ENCODE data around the gene VAMP8.
"Not testable (repeated sequence)": the region's sequence is repeated elsewhere in the genome, so short reads cannot be mapped to it uniquely, and the experiment has no call there.

VAMP8 gene

DNA sequence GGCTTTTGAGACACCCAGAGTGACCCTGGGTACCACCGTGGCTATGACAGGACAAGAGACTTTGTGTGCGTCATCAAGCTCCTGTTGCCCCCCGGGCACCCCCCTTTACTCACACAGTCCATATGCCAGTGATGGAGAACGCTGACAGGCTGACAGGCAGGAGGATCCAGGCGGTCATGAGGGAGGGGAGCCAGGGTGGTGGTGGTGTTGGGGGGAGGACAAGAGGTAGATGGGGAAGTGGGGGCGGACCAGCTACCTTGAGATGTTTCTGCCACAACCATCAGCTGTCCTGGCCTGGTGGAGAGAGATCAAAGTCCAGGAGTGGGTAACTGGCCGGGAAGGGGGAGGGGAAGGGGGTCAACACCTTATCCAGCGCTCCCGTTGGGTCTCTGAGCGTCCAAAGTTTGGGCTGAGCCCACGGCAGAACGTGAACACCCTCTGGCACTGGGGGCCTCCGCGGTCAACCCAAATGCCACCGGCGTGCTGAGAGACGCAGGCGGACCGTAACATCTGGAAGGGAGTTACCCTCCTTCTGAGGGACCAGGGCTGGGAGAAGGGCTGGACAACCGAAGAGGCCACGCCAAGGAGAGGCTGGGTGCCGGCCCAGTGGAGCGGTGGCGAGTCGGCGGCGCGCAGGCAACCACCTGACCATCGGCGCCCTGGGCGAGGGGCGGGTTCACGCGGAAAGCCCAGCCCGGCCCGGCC is 24.5 kb downstream of the VAMP8 start:
- H3K36me3 ChIP-seq (ENCODE audit: control insufficient read depth in 5 of 5, insufficient read depth in 5 of 5, low read length in 5 of 5) = peaks cover 0 to 42% (median 31%) of the 10 kb centered on the region in 5 donors
- no peaks in the 10 kb centered on the region for H3K27me3 ChIP-seq (ENCODE audit: control insufficient read depth in 5 of 5, insufficient read depth in 4 of 5, low read length in 5 of 5)
- H3K27ac ChIP-seq (ENCODE audit: low read depth, low read length) = peak overlapping the region; percentile 86
- H3K9ac ChIP-seq (ENCODE audit: low read length in 5 of 5) = peak overlapping the region in 4 of 5 donors; percentile 63 to 95 (median 82)
- peak overlapping the region; percentile 86 to 98 (median 97) for H3K4me3 ChIP-seq (ENCODE audit: low read depth in 1 of 5, low read length in 5 of 5)
- H3K9me3 ChIP-seq (ENCODE audit: control insufficient read depth in 5 of 5, low read length in 5 of 5) = no peaks in the 10 kb centered on the region
- peaks cover 3 to 55% (median 50%) of the 10 kb centered on the region in 5 donors for H3K4me1 ChIP-seq (ENCODE audit: control insufficient read depth in 5 of 5, insufficient read depth in 5 of 5, low read length in 5 of 5)

DNA sequence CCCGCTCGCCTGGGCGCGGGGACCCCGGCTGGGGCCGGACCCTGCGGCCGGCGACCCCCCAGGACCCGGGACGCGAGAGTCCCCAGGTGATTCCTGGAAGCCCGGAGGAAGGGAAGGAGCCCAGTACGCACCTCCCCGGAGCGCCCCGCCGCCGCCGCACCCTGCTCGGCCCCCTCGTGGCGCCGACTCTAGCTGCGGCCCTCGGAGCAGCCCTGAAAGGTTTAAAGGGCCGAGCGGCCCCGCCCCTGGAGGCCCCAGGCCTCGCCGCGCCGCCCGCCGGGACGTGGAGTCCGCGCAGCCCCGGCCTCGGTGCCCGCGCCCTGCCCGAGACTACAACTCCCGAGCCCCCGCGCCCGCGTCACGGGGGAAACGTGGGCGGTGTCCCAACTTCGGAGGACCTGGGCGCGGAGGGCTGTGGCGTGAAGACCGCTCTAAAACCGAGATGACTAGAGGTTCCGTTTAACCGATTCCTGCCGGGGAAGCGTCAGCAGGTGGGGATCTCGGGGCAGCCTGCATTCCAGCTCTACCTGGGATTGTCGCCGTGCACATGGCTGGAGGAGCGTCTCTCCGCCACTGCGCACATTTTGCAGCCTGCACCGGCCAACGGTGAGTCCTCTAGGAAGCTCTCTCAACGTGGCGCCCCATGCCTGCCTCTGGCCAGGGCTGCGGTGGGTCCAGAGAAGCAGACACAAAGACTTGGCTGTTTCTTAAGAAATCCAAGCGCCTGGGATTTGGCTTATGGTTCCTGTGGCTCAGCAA is 25.3 kb downstream of the VAMP8 start, which contains the start of gene TMEM150A:
TSS of gene TMEM150A (minus strand) at position 223 of the 759 bp plus-strand sequence. CDS start 750 bp downstream, outside the sequence.
- peak within 1 kb of the TSS; percentile 63 to 95 (median 81) for H3K9ac ChIP-seq (ENCODE audit: low read length in 5 of 5)
- H3K36me3 ChIP-seq (ENCODE audit: control insufficient read depth in 5 of 5, insufficient read depth in 5 of 5, low read length in 5 of 5) = peaks cover 0 to 40% (median 28%) of the 10 kb centered on the region in 5 donors
- H3K4me3 ChIP-seq (ENCODE audit: low read depth in 1 of 5, low read length in 5 of 5) = peak within 1 kb of the TSS; percentile 87 to 98 (median 97)
- peaks cover 3 to 53% (median 46%) of the 10 kb centered on the region in 5 donors for H3K4me1 ChIP-seq (ENCODE audit: control insufficient read depth in 5 of 5, insufficient read depth in 5 of 5, low read length in 5 of 5)
- H3K27ac ChIP-seq (ENCODE audit: low read depth, low read length) = peak within 1 kb of the TSS; percentile 86
- no peaks in the 10 kb centered on the region for H3K27me3 ChIP-seq (ENCODE audit: control insufficient read depth in 5 of 5, insufficient read depth in 4 of 5, low read length in 5 of 5)
- H3K9me3 ChIP-seq (ENCODE audit: control insufficient read depth in 5 of 5, low read length in 5 of 5) = no peaks in the 10 kb centered on the region

DNA sequence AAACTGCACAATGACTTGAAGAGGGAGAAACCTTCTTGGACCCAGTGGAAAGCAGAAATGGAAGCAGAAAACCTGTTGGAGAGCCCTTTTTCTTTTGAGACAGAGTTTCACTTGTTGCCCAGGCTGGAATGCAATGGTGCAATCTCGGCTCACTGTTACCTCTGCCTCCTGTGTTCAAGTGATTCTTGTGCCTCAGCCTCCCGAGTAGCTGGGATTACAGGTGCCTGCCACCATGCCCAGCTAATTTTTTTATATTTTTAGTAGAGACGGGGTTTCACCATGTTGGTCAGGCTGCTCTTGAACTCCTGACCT is 26.7 kb downstream of the VAMP8 start:
- not testable (repeated sequence) for H3K27me3 ChIP-seq (ENCODE audit: control insufficient read depth in 5 of 5, insufficient read depth in 4 of 5, low read length in 5 of 5); H3K9me3 ChIP-seq (ENCODE audit: control insufficient read depth in 5 of 5, low read length in 5 of 5); H3K27ac ChIP-seq (ENCODE audit: low read depth, low read length); H3K9ac ChIP-seq (ENCODE audit: low read length in 5 of 5)
- H3K4me1 ChIP-seq (ENCODE audit: control insufficient read depth in 5 of 5, insufficient read depth in 5 of 5, low read length in 5 of 5) = peaks cover 3 to 56% (median 48%) of the 10 kb centered on the region in 5 donors
- H3K4me3 ChIP-seq (ENCODE audit: low read depth in 1 of 5, low read length in 5 of 5) = peak overlapping the region in 2 of 5 donors; percentile 45 to 98
- H3K36me3 ChIP-seq (ENCODE audit: control insufficient read depth in 5 of 5, insufficient read depth in 5 of 5, low read length in 5 of 5) = peaks cover 0 to 43% (median 31%) of the 10 kb centered on the region in 5 donors

GRCh38 chr2:85604568-85605339 is 27.4 kb downstream of the VAMP8 start:
- no peak overlapping the region for H3K27ac ChIP-seq (ENCODE audit: low read depth, low read length)
- no peaks in the 10 kb centered on the region for H3K27me3 ChIP-seq (ENCODE audit: control insufficient read depth in 5 of 5, insufficient read depth in 4 of 5, low read length in 5 of 5)
- H3K4me3 ChIP-seq (ENCODE audit: low read depth in 1 of 5, low read length in 5 of 5) = no peak overlapping the region
- H3K36me3 ChIP-seq (ENCODE audit: control insufficient read depth in 5 of 5, insufficient read depth in 5 of 5, low read length in 5 of 5) = peaks cover 0 to 40% (median 29%) of the 10 kb centered on the region in 5 donors
- H3K4me1 ChIP-seq (ENCODE audit: control insufficient read depth in 5 of 5, insufficient read depth in 5 of 5, low read length in 5 of 5) = peaks cover 3 to 61% (median 48%) of the 10 kb centered on the region in 5 donors
- no peak overlapping the region for H3K9ac ChIP-seq (ENCODE audit: low read length in 5 of 5)
- no peaks in the 10 kb centered on the region for H3K9me3 ChIP-seq (ENCODE audit: control insufficient read depth in 5 of 5, low read length in 5 of 5)

GRCh38 chr2:85605406-85606115 is 28.2 kb downstream of the VAMP8 start:
- Histone ChIP-seq H3K4me3 (ENCODE audit: low read depth in 1 of 5, low read length in 5 of 5) (no peak overlapping the region), H3K9me3 (ENCODE audit: control insufficient read depth in 5 of 5, low read length in 5 of 5) (no peaks in the 10 kb centered on the region), H3K27me3 (ENCODE audit: control insufficient read depth in 5 of 5, insufficient read depth in 4 of 5, low read length in 5 of 5) (no peaks in the 10 kb centered on the region), H3K27ac (ENCODE audit: low read depth, low read length) (no peak overlapping the region), H3K36me3 (ENCODE audit: control insufficient read depth in 5 of 5, insufficient read depth in 5 of 5, low read length in 5 of 5) (peaks cover 0 to 32% (median 23%) of the 10 kb centered on the region in 5 donors), H3K4me1 (ENCODE audit: control insufficient read depth in 5 of 5, insufficient read depth in 5 of 5, low read length in 5 of 5) (peaks cover 3 to 66% (median 52%) of the 10 kb centered on the region in 5 donors), H3K9ac (ENCODE audit: low read length in 5 of 5) (no peak overlapping the region)

GRCh38 chr2:85606116-85606455 is 28.7 kb downstream of the VAMP8 start:
- no peaks in the 10 kb centered on the region for H3K9me3 ChIP-seq (ENCODE audit: control insufficient read depth in 5 of 5, low read length in 5 of 5)
- H3K36me3 ChIP-seq (ENCODE audit: control insufficient read depth in 5 of 5, insufficient read depth in 5 of 5, low read length in 5 of 5) = peaks cover 0 to 29% (median 20%) of the 10 kb centered on the region in 5 donors
- no peak overlapping the region for H3K27ac ChIP-seq (ENCODE audit: low read depth, low read length)
- no peak overlapping the region for H3K4me3 ChIP-seq (ENCODE audit: low read depth in 1 of 5, low read length in 5 of 5)
- H3K9ac ChIP-seq (ENCODE audit: low read length in 5 of 5) = peak overlapping the region in 1 of 5 donors; percentile 34
- peaks cover 3 to 69% (median 56%) of the 10 kb centered on the region in 5 donors for H3K4me1 ChIP-seq (ENCODE audit: control insufficient read depth in 5 of 5, insufficient read depth in 5 of 5, low read length in 5 of 5)
- H3K27me3 ChIP-seq (ENCODE audit: control insufficient read depth in 5 of 5, insufficient read depth in 4 of 5, low read length in 5 of 5) = no peaks in the 10 kb centered on the region

- peak overlapping the region; percentile 30 for H3K27ac ChIP-seq (ENCODE audit: low read depth, low read length)
- H3K9me3 ChIP-seq (ENCODE audit: control insufficient read depth in 5 of 5, low read length in 5 of 5) = no peaks in the 10 kb centered on the region
- H3K27me3 ChIP-seq (ENCODE audit: control insufficient read depth in 5 of 5, insufficient read depth in 4 of 5, low read length in 5 of 5) = no peaks in the 10 kb centered on the region
- peaks cover 0 to 29% (median 20%) of the 10 kb centered on the region in 5 donors for H3K36me3 ChIP-seq (ENCODE audit: control insufficient read depth in 5 of 5, insufficient read depth in 5 of 5, low read length in 5 of 5)
- peak overlapping the region in 2 of 5 donors; percentile 11 to 35 for H3K9ac ChIP-seq (ENCODE audit: low read length in 5 of 5)
- peaks cover 0 to 67% (median 57%) of the 10 kb centered on the region in 5 donors for H3K4me1 ChIP-seq (ENCODE audit: control insufficient read depth in 5 of 5, insufficient read depth in 5 of 5, low read length in 5 of 5)
- H3K4me3 ChIP-seq (ENCODE audit: low read depth in 1 of 5, low read length in 5 of 5) = no peak overlapping the region
These were observed 30.2 kb downstream of the VAMP8 start for GRCh38 chr2:85607268-85608215.

- Histone ChIP-seq H3K36me3 (ENCODE audit: control insufficient read depth in 5 of 5, insufficient read depth in 5 of 5, low read length in 5 of 5) (peaks cover 0 to 25% (median 20%) of the 10 kb centered on the region in 5 donors), H3K27me3 (ENCODE audit: control insufficient read depth in 5 of 5, insufficient read depth in 4 of 5, low read length in 5 of 5) (no peaks in the 10 kb centered on the region), H3K9me3 (ENCODE audit: control insufficient read depth in 5 of 5, low read length in 5 of 5) (no peaks in the 10 kb centered on the region), H3K9ac (ENCODE audit: low read length in 5 of 5) (peak overlapping the region; percentile 56 to 94 (median 88)), H3K4me1 (ENCODE audit: control insufficient read depth in 5 of 5, insufficient read depth in 5 of 5, low read length in 5 of 5) (peaks cover 0 to 40% (median 27%) of the 10 kb centered on the region in 5 donors), H3K4me3 (ENCODE audit: low read depth in 1 of 5, low read length in 5 of 5) (peak overlapping the region; percentile 82 to 92 (median 88)), H3K27ac (ENCODE audit: low read depth, low read length) (peak overlapping the region; percentile 67)
These were observed 33.9 kb downstream of the VAMP8 start for GRCh38 chr2:85611217-85611704.
